ENCODE data around the gene SH3PXD2B.

Gene SH3PXD2B

DNA sequence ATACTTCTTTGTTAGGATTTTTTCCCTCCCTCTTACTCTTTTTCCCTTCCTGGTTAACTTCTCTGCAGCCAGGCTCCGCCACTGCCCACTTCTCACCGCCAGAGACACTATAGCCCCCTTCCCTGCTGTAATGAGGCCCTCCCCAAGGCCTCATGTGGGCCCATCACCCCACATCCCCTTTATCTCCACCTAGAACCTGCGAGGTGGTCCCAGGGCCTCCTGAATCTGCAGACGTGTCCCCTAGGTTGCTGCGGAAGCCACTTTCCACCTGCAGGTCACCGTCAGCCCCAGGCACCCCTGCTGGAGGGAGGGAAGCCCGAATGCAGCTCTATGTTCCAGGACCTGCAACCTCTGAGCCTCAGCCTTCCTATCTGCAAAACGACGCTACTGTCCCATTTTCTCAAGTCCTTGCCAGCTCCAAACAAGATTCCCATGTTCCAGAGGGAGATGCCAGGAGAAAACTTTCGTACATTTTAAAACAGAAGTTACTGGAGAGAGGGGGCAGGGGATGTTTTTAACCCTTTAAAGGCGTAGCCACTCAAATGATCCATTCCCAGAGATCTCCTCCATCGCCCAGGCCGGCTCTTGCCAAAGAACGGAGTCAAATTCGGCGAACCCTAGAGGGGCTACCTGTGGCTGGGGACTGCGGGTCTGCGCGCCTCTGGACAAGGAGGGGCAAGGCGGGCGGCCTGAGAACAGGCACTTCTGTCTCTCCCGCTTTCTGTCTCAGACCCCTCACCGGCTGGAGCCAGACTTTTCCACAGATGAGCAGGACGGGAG is 929 bp downstream of the SH3PXD2B start:
- no peak for DNase-seq (ENCODE audit: low read depth)

DNA sequence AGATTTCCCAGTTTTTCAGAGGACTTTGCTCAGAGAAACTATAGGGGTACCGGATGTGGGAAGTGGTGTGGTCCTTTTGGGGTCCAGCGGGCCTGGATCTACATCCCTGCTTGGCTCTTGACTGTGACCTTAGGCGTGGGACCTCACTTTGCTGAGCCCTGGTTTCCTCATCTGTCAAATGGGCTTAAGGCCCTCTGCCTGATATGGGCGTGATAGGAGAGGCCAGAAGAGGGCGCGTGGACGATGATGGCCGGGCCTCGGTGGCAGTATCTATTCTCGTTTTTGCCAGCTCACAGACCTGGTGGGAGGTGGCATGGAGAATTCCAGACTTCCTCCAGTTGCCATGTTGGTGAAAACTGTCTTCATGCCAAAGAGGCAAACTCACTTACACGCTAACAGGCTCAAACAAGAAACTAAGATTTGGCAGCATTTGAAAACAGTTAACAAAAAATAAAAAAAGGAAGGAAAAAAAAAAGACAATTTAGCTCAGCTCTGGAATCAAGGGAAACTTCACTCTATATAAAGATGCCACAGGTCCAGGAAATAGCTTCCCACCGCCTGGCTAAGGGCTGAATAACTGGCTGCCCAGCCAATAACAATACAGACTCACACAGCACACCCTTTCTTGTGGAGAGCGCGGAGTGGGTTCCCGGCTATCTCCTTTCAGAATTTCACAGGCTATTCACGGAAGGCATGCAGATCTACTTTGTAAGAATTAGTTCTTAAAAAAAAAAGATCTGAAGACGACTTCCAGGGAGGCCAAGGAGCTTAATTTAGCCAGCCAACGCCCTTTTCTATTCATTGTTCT is 1.7 kb downstream of the SH3PXD2B start:
- no peak for DNase-seq (ENCODE audit: low read depth)

DNA sequence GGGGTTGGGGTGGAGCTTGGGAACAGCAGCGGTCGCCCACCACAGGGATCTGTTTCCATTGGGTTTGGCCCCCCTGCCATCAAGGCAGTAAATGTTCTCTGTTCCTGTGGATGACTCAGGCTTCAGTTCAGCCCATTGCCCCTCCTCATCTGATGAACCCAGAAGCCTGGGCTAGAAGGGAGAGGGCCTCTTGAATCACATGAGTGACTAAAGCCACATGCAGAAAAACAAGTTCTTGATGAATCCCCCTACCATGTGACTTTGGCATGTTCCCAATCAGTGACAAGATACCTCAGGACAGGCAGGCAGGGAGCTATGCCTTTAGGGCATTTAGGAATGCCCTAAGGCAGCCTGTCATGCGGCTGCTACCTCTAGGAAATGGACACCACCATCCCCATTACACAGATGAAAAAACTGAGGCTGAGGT is 2.5 kb downstream of the SH3PXD2B start:
- no peak for DNase-seq (ENCODE audit: low read depth)

DNA sequence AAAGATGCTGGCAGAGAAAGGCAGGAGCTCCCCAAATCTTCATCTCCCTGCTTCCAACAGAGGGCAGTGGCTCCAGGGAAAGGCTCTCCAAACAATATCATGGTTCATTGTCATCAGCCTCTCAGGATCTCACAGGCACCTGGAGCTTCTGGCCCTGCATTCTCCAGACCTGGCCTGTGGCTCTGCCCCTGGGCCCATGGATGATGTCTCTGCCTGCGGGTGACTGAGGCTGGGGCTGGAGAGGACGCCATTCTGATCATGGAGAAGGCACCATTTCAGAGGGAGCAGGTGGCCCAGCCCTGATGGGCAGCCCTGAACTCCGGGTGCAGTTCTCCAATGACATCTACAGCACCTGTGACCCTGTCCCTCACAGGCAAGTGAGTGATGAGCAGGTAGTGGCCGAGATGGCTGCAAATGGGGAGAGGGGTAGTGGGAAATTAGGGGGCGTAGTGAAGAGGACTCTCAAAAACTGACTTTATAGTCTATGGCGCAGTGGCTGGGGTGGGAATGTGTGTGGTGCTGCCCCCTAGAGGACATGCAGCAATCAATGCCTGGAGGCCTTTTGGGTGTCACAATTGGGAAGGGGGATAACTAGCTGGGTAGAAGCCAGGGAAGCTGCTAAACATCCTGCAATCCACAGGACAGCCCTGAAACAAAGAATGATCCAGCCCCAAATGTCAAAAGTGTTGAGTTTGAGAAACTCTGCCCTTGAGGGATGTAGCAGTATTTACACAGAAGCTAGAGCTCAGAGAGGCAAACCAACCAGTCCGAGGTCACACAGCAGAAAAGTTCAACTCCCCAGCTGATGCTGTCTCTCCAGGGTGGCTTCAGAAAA is 3.2 kb downstream of the SH3PXD2B start:
- DNase-seq (ENCODE audit: low read depth): peak; percentile 12

DNA sequence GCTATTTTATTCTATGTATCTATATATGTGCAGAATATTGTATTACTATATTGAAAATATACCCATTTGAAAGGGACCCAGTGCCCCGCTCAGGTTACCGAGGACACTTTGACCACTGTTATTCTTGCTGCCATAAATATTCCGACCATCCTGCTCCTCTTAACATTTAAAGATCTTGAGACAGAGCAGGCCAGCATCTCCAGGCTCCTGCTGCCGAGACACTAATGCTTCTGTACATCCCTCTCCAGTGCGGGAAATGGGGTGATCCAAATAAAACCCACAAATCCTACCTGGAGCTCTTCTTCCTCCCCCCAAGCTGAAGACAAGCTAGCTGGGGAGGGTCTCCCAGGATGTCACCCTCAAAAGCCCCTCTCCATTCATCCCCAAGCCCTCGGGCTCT is 3.9 kb downstream of the SH3PXD2B start:
- DNase-seq (ENCODE audit: low read depth): no peak

DNA sequence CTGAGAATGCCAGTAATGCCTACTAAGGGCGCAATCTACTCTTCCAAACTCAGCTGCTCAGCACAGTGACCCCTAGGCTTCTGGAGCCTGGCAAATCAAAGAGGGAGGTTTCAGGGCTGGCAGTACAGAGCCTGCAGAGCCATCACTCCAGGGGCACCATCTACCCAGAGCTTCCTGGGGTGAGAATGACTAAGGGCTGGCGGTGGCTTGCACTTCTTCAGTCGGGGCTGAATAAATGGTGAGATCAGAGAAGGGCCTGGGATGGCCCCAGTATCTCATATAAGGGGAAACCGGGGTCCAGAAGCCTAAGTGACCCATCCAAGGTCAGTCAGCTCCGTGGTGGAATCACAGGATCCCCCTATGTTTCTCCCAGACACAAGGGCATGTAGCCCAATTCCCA is 5.3 kb downstream of the SH3PXD2B start:
- no peak for DNase-seq (ENCODE audit: low read depth)

DNA sequence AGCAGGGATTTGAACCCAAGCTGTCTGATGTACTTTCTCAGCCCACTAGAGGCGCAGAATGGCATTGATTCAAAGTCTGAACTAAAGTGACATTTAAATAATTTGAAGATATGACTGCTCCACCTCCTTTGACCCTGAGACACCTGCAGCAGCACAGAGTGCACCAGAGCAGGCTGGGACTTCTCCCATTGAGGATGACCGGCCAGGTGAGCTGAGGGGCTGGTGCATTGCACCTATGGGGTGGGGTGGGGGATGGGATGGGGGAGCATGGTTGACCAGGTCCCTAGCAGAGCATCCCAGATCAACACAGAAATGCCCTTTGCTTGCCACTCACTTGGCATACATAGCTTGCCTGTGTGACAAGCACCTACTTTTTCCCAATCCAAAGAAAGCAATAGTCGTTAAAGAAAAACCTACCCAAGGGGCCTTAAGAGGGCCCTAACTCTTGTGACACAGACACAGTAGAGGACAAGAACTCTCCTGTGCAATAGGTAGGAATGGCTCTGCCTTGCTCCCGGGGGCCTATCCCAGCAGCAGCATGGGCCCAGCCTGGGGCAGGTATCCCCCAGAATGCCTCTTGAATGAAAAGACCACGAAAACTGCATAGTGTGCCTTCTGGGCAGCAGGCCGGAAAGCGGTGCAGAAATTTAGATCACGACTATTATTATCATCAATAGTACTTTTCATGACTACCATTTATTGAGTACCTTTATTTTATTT is 6.5 kb downstream of the SH3PXD2B start:
- DNase-seq (ENCODE audit: low read depth): no peak

DNA sequence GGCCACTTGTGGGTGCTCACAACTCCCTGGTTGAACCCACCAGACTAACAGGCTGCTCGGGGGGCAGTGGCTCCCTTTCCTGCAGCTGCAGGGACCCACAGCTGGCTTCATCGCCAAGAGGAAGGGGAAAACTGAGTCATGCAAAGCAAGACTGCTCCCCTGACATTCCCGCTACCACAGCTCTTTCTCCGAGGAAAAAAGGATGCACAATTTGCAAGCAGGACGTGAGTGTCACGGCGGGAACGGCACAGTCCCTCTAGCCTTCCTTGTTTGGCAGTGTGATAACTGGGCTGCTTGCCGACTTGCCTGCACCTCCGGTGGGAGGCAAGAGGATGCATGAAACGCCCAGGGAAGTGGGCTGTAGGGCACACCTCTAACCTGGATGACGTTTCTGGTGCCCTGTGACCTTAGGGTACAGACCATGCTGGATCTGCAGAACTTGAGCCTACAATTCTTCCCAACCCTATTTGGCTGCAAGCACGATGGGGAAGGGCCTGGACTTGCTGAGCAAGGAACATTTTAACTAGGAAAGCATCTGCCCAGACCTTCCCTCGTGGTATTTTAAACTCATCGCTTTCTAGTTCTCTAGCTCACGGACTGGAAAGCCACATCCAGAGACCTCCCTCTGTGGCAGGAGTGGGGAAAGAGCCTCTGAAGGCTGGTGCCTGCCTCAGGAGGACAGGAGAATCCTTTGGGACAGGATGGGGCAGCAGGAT is 7.8 kb downstream of the SH3PXD2B start:
- DNase-seq (ENCODE audit: low read depth): no peak

DNA sequence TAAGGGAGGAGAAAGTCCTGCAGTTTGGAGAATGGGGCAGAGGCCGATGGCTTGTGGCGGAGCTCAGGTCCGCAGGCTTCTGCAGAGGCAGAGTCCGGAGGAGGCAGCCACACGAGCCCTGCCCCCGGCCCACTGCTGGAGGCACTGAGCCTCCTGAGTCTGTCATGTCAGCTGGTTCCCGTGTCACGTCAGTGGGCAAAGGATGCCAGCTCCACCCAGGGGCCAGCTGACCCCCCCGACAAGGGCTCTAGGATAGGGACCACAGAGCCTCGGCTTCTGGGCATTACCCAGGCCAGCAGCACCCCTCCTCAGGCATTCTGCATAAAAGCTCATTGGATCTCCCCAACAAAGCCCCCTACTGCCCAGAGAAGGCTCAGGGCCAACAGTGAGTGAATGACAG is 8.5 kb downstream of the SH3PXD2B start:
- no peak for DNase-seq (ENCODE audit: low read depth)

DNA sequence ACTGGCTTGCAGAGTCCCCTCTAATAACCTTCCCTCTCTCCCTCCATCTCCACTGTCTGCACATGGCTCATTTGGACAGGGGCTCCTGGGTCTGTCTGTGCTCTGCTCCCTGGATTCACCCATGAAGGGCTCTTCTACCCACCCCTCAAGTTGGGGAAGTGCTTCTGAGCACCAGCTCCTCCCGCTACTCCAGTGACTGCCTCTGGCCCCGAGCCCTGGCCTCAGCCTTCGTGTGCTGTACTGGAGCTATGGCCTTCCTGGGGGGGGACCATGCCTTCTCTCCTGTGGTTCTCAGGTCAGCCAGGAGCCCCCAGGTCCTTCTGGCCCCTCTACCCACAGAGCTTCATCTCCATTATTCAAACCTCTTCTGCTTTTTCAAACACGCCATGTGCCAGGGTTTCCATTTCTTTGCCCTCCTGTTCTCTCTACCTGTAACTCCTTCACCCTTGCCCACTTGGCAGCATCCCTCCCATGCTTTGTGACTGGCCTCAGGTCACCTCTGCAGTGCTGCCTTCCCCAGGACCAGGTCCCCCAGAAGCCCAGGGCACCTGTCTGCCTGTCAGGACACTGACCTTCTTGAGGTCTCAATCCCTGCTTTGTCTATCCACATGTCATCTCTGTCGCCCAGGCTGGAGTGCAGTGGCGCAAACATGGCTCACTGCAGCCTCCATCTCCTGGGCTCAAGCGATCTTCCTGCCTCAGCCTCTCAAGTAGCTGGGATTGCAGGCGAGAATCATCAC is 9.5 kb downstream of the SH3PXD2B start:
- DNase-seq (ENCODE audit: low read depth): no peak

DNA sequence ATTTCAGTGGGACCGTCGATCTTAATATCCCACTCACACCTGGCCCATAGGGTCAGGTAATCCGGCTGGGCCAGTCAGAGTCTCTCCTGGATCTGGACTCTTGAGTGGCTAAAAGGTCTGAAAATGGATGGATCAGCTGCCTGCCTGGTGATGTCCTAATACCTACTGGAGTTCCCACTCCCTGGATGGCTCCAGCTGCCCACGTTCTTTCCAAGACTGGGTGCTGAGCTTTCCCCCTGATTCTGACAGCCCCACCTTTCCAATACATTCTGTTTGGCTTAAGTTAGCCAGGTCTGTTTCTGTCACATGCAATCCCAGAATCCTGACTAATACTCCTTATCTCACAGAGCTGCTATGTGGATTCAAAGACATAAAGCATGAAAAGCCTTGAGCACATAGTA is 10.2 kb downstream of the SH3PXD2B start:
- DNase-seq (ENCODE audit: low read depth): no peak

DNA sequence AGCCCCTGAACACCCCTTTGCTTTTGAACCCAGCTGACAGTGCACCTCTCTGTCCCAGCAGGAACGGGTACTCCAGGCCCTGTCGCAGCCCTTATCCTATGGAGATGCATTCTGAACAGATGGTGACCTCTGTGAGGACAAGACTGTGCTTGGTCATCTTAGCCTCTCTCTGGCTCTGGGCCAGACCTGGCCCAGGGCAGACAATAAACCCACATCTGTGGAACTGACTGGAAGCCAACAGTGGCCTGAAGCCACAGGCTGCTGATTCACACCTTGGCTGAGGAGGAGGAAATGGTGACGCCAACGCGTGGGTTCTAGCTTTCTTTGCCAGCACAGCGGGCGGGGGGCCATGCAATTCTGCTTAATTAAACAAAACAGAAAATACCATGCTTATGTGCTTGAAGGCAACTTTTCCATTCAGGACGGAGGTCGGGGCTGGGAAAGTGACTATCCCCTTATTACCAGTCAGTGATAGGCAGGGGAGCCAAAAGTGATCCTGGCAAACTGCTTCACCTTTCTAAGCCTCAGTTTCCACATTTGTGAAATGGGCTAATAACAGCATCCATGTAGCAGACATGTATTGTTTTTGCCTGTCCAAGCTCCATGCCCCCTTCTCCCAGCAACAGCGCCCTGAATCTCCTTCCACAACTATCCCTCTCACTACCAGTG is 10.8 kb downstream of the SH3PXD2B start:
- peak; percentile 54 for DNase-seq (ENCODE audit: low read depth)

DNA sequence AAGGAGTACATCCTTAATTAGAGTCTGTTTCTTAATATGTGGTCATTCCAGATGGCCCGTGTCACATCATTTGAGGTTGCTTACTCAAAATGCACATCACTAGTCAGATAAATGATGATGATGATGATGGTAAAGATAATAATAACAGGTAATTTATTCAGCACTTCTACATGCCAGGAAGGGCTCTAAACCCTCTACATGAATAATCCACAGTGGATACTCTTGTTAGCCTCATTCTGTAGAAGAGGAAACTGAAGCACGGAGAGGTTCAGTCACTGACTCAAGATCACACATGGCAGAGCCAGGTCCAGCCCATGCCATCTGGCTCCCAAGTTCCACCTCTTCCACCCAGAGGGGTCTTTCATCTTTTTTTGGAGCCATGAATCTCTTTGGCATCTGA is 11.7 kb downstream of the SH3PXD2B start:
- no peak for DNase-seq (ENCODE audit: low read depth)

DNA sequence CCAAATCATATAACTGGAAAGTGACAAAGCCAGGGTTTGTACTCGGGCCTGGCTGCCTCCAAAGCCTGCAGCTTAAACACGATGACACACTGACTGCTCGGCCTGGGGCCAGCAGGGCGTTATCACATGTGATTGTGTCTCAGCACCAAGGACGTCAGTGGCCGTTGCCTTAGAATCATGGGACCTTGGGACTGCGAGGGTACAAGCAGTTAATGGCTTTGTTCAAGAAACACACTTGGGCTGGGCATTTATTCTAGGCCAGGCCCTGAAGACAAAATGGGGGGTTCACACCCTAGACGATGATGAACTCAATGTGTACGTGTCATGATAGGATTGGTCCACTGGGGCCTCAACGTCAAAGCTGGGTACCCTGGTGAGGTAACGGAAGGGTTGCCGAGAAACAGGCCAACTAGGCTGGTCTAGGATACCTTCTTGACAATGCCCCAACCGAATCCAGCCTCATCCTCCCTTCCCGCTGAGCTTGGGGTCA is 13.0 kb downstream of the SH3PXD2B start:
- DNase-seq (ENCODE audit: low read depth): no peak

DNA sequence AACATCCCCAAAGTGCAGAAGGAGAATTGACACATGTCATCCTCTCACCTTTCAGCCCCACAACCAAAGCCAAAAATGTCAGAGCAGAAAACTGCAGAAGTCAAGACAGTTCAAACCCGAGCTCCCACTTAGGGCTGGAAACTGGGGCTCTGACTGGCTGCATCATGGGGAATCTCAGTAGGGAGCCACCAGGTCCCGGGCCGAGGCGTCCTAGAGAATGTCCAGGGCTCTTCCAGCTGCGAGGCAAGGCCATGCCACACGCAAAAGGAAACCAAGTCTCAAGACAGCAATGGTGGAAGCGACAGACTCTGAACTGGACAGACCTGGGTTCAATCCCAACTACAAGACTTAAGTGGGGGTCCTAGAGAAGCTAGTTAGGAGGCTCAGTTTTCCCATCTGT is 13.8 kb downstream of the SH3PXD2B start:
- no peak for DNase-seq (ENCODE audit: low read depth)

DNA sequence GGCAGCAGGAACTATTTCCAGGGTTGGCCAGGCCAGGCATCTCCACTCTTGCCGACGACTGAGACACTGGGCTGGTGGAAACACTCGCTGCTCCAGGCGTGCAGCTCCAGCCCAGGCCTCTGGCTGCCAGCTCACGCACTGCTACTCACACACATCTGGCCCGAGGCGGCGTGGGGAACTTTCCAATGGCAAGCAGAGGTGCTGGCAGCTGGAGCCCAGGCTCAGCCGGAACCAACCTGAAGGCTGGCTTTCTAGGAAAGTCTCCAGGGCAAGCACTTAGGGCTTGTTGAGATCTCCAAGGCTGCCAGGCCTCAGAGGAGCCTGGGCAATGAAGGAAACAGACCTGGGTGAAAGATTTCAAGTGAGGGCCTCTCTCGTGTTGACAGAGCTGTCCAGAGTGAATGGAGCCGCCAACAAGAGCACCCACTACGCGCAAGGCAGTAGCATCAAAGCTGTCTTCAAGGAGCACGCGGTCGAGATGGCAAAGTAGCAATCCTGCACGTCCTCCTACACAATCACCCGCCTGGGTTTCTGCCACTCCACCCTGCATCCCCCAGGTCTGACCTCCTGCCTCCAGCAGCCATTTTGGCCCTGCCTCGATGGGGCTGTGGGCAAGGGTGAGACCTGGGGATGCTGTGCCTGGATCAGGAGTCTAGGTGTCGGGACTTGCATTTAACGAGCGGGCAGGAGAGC is 14.4 kb downstream of the SH3PXD2B start:
- DNase-seq (ENCODE audit: low read depth): no peak

DNA sequence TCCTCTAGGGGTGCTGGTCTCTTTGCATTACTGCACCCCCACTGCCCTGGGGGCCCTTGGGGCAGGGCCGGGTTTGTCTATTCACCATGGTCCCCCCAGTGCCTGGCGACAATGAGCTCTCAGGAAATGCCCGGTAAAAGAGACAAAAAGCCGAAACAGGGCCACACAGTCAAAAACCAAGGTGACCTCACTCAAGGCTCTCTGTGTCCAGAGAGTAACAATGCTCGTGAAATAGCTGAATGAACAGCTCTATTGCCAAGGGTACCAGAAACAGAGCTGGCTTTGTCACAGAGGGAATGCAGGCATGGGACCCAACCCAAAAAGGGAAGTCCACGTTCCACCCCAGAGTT is 16.0 kb downstream of the SH3PXD2B start:
- no peak for DNase-seq (ENCODE audit: low read depth)

DNA sequence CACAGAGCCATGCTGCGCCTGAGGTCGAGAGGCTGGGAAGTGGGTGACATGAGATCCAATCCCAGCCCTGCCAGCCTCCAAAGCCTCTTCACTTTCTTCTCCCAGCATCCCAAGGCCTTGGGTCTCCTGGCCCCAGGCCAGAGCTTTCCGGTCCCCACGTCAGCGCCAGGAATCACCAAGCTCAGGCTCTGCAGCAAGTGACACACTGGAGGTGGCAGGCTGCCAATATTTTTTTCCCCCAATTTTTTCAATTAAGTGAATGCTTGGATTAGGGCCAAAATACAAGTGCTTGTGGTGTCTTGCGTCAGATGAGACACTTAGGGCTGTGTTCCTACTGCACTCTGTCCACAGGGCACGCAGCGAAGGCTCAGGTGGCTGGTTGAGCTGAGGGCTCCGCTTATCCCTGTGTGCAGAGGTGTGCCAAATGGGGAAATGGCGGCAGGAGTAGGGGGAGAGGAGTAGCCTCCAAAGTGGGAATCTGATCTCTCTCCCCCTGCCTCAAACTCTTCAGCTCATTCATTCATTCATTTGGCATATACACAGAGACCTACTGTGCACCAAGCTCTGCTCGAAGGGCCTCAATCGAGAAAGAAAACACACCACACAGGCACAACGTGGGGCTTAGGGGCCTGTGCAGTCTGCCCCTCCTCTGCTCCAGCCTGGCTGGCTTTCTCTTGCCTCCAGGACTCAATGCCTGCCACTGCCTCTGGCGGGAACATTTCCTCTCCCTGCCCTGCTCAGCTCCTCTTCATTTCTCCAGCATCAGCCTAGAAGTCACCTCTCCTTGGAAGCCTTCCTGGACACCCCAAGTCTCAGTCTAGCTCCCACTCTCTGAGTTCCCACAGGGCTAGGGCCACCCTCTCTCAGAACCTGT is 16.6 kb downstream of the SH3PXD2B start:
- no peak for DNase-seq (ENCODE audit: low read depth)
